PC-9 (cell line): ENCODE measurements around the gene PNKD.

ENCODE experiments used
- EZH2 ChIP-seq: fragments of 200-600 bp; sonication (generic); IDR thresholded peaks from 2 replicates; pipeline ENCODE4 v1.8.0; 2017; ENCODE audit warnings: antibody characterized with exemption, low read depth
- TF ChIP-seq, protein P1 (sequence below): fragments of 200-600 bp; sonication (generic); conservative IDR thresholded peaks from 2 replicates; pipeline ENCODE4 v1.6.1; 2017; ENCODE audit warnings: mixed run types, antibody characterized with exemption, mild to moderate bottlenecking, moderate library complexity

- TF ChIP-seq, protein P1, sequence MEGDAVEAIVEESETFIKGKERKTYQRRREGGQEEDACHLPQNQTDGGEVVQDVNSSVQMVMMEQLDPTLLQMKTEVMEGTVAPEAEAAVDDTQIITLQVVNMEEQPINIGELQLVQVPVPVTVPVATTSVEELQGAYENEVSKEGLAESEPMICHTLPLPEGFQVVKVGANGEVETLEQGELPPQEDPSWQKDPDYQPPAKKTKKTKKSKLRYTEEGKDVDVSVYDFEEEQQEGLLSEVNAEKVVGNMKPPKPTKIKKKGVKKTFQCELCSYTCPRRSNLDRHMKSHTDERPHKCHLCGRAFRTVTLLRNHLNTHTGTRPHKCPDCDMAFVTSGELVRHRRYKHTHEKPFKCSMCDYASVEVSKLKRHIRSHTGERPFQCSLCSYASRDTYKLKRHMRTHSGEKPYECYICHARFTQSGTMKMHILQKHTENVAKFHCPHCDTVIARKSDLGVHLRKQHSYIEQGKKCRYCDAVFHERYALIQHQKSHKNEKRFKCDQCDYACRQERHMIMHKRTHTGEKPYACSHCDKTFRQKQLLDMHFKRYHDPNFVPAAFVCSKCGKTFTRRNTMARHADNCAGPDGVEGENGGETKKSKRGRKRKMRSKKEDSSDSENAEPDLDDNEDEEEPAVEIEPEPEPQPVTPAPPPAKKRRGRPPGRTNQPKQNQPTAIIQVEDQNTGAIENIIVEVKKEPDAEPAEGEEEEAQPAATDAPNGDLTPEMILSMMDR = no peak
- TF ChIP-seq EZH2 = no peak
These were observed 83.7 kb downstream of the PNKD start for GRCh38 chr2:218354045-218354444.
